GM12874 (cell line): ENCODE measurements around the gene PRDM11.

Experiments
- CTCF ChIP-seq: IDR thresholded peaks from 2 replicates; pipeline ENCODE4 v1.5.1; 2011; ENCODE audit warnings: low read depth, mild to moderate bottlenecking, control low read depth, low read length, moderate library complexity; ENCODE audit not compliant: insufficient read depth

PRDM11 gene

GRCh38 chr11:45258982-45259530, 112.6 kb downstream of the PRDM11 start:
- TF ChIP-seq CTCF = no peak

DNA sequence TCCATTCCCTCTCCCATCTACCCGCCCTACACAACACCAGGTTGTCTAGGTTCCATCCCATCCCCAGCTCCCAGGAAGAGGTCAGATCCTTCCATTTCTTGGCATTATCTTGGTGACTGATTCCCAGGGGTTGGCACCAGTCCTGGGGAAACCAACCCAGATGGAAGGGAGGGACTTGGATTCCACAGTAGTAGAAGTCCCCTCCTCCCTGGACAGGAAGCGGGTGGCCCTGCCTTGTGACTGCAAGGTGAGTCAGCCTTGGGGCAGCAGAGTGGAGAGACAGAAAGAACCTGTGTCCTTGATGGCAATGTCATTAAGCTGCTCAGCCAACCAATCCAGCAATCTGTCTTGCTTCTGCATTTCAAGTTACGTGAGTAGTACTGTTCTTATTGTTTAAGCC, 113.2 kb downstream of the PRDM11 start:
- TF ChIP-seq CTCF = no peak

GRCh38 chr11:45260071-45260470, 113.6 kb downstream of the PRDM11 start:
- no peak for TF ChIP-seq CTCF

GRCh38 chr11:45262900-45263299, 116.5 kb downstream of the PRDM11 start:
- no peak for TF ChIP-seq CTCF

DNA sequence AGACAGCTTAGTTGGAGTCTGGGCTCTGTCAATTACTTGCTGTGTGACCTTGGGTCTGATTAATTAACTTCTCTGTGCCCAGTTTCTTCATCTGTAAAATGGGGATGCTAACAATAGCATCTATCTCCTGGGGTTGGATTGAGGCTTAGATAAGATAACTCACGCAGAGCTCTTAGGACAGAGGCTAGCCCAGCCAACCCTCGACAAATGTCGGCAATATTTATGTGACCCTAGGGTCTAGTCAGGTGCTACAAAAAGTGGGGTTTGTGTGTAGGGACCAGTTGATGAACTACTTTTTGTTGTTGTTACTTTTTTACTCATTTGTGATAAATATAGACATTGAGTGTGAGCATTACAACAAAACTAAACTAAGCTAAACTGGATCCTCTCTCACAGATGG, 117.3 kb downstream of the PRDM11 start:
- TF ChIP-seq CTCF = no peak

- TF ChIP-seq CTCF = no peak
Measured at GRCh38 chr11:45264839-45265515, 118.5 kb downstream of the PRDM11 start.

- no peak for TF ChIP-seq CTCF
Measured at GRCh38 chr11:45265969-45266675, 119.7 kb downstream of the PRDM11 start.
